IMR-90 (cell line): ENCODE results near the gene LGALS4. TPM values are rescaled to one million over a fixed set of nuclear protein-coding genes. Genes with fewer than 3 reads are reported as not detected.

Experiments
- ATAC-seq: fragments of 200-7000 bp; cut with Tn5 transposase; 2 replicates; pipeline ENCODE4 v1.9.1; 2020; ENCODE audit warnings: low read depth, mild to moderate bottlenecking, moderate library complexity
- BruUV-seq: library from RNA; stranded (reverse); fragments of 400-500 nt; replicated peaks from 2 replicates; lab custom pipeline; 2021; lab: Mats Ljungman, UMichigan
- CTCF ChIA-PET: fragments of 300-600 bp; formaldehyde crosslinking; extraction: SDS; loops from one replicate; lab custom pipeline; 2021; ENCODE audit warnings: antibody characterized with exemption; lab: Yijun Ruan, JAX
- POLR2A ChIA-PET: fragments of 300-600 bp; sonication (Branson Sonifier 250); formaldehyde crosslinking; loops from one replicate; lab custom pipeline; 2022; ENCODE audit warnings: antibody characterized with exemption; ENCODE audit not compliant: unreplicated experiment; lab: Charles Lee
- DNase-seq: peaks from one replicate; pipeline ENCODE4 v3.0.0; 2013
- H2AFZ ChIP-seq: replicated peaks from 2 replicates; pipeline ENCODE3; 2013; ENCODE audit warnings: low read length, mild to moderate bottlenecking; ENCODE audit not compliant: poor library complexity
- H2AK5ac ChIP-seq: 2 replicates; pipeline ENCODE4 v1.6.1; 2013; ENCODE audit warnings: low read depth, low read length, inconsistent platforms
- H2AK9ac ChIP-seq: replicated peaks from 2 replicates; pipeline ENCODE3; 2013; ENCODE audit warnings: mild to moderate bottlenecking, low read depth, low read length, moderate library complexity; ENCODE audit not compliant: poor library complexity
- H2BK120ac ChIP-seq: 2 replicates; pipeline ENCODE4 v1.6.1; 2013; ENCODE audit warnings: low read depth, low read length, inconsistent platforms
- H2BK15ac ChIP-seq: 3 replicates; pipeline ENCODE4 v1.6.1; 2013; ENCODE audit warnings: low read depth, low read length, inconsistent platforms
- H2BK20ac ChIP-seq: 2 replicates; pipeline ENCODE4 v1.6.1; 2013; ENCODE audit warnings: low read depth, mild to moderate bottlenecking, inconsistent platforms, low read length, moderate library complexity
- H2BK5ac ChIP-seq: 2 replicates; pipeline ENCODE4 v1.6.1; 2013; ENCODE audit warnings: mild to moderate bottlenecking, low read depth, low read length, inconsistent platforms; ENCODE audit not compliant: poor library complexity, severe bottlenecking
- H3K14ac ChIP-seq: replicated peaks from 2 replicates; pipeline ENCODE4 v1.6.1; 2013; ENCODE audit warnings: low read depth, low read length, inconsistent platforms
- H3K18ac ChIP-seq: 2 replicates; pipeline ENCODE4 v1.6.1; 2013; ENCODE audit warnings: low read depth, low read length, control low read depth
- H3K23ac ChIP-seq: 2 replicates; pipeline ENCODE4 v1.6.1; 2013; ENCODE audit warnings: low read depth, low read length, inconsistent platforms
- H3K27ac ChIP-seq: 2 replicates; pipeline ENCODE4 v1.5.1; 2013; ENCODE audit warnings: mild to moderate bottlenecking, control low read depth, low read length; ENCODE audit not compliant: insufficient read depth
- H3K27me3 ChIP-seq: 2 replicates; pipeline ENCODE4 v1.6.1; 2013; ENCODE audit warnings: low read length; ENCODE audit not compliant: control insufficient read depth, insufficient read depth
- H3K36me3 ChIP-seq: 2 replicates; pipeline ENCODE4 v1.6.1; 2013; ENCODE audit warnings: low read length, mixed read lengths; ENCODE audit not compliant: control insufficient read depth, insufficient read depth
- H3K4ac ChIP-seq: 2 replicates; pipeline ENCODE4 v1.6.1; 2013; ENCODE audit warnings: low read depth, low read length, inconsistent platforms
- H3K4me1 ChIP-seq: 2 replicates; pipeline ENCODE4 v1.6.1; 2013; ENCODE audit warnings: low read length, mixed read lengths; ENCODE audit not compliant: control insufficient read depth, insufficient read depth
- H3K4me2 ChIP-seq: 2 replicates; pipeline ENCODE4 v1.6.1; 2013; ENCODE audit warnings: low read depth, mild to moderate bottlenecking, control low read depth, low read length, moderate library complexity
- H3K4me3 ChIP-seq: 2 replicates; pipeline ENCODE4 v1.5.1; 2013; ENCODE audit warnings: low read depth, mild to moderate bottlenecking, control low read depth, low read length, moderate library complexity; ENCODE audit not compliant: insufficient read depth
- H3K56ac ChIP-seq: 2 replicates; pipeline ENCODE4 v1.6.1; 2013; ENCODE audit warnings: low read length, inconsistent platforms; ENCODE audit not compliant: insufficient read depth; ENCODE audit errors: extremely low read depth
- H3K79me1 ChIP-seq, 2 experiments: 2 replicates each; pipeline ENCODE4 v1.6.1; 2013; ENCODE audit warnings: low read length in 2 of 2, inconsistent platforms in 1 of 2, low read depth in 1 of 2
- H3K9ac ChIP-seq: 2 replicates; pipeline ENCODE4 v1.6.1; 2013; ENCODE audit warnings: low read depth, low read length, control low read depth
- H3K9me1 ChIP-seq: 2 replicates; pipeline ENCODE4 v1.6.1; 2013; ENCODE audit warnings: low read length, inconsistent platforms; ENCODE audit not compliant: insufficient read depth
- H3K9me3 ChIP-seq: 2 replicates; pipeline ENCODE4 v1.6.1; 2013; ENCODE audit warnings: low read length; ENCODE audit not compliant: control insufficient read depth, insufficient read depth
- H4K20me1 ChIP-seq: 2 replicates; pipeline ENCODE4 v1.6.1; 2013; ENCODE audit warnings: low read length, inconsistent platforms; ENCODE audit not compliant: insufficient read depth
- H4K5ac ChIP-seq: 2 replicates; pipeline ENCODE4 v1.6.1; 2013; ENCODE audit warnings: mild to moderate bottlenecking, low read depth, low read length, control low read depth
- H4K8ac ChIP-seq, 2 experiments: 2 replicates each; pipeline ENCODE4 v1.6.1; 2013; ENCODE audit warnings: low read depth in 2 of 2, low read length in 2 of 2, control low read depth in 1 of 2, inconsistent platforms in 1 of 2
- H4K91ac ChIP-seq: 2 replicates; pipeline ENCODE4 v1.6.1; 2013; ENCODE audit warnings: low read depth, low read length, inconsistent platforms; ENCODE audit not compliant: insufficient read depth
- BHLHE40 ChIP-seq: fragments of 150-350 bp; IDR thresholded peaks from 2 replicates; pipeline ENCODE4 v1.6.1; 2016; ENCODE audit warnings: mild to moderate bottlenecking, low read depth, low read length
- CEBPB ChIP-seq: IDR thresholded peaks from 2 replicates; pipeline ENCODE4 v1.6.1; 2012; ENCODE audit warnings: low read depth, low read length, improper control_type of control experiment
- CHD1 ChIP-seq: IDR thresholded peaks from 2 replicates; pipeline ENCODE4 v1.6.1; 2012; ENCODE audit warnings: low read depth, low read length, improper control_type of control experiment
- CTCF ChIP-seq: conservative IDR thresholded peaks from 2 replicates; pipeline ENCODE4 v1.5.1; 2012; ENCODE audit warnings: mild to moderate bottlenecking, low read depth, low read length, improper control_type of control experiment
- ELK1 ChIP-seq: fragments of 150-350 bp; IDR thresholded peaks from 2 replicates; pipeline ENCODE4 v1.6.1; 2016; ENCODE audit warnings: low read depth, mild to moderate bottlenecking, low read length, moderate library complexity, borderline replicate concordance
- FOS ChIP-seq: fragments of 150-350 bp; IDR thresholded peaks from 2 replicates; pipeline ENCODE4 v1.6.1; 2016; ENCODE audit warnings: low read depth, low read length
- MAFK ChIP-seq: IDR thresholded peaks from 2 replicates; pipeline ENCODE4 v1.6.1; 2012; ENCODE audit warnings: low read depth, low read length, improper control_type of control experiment
- MAZ ChIP-seq: IDR thresholded peaks from 2 replicates; pipeline ENCODE4 v1.6.1; 2012; ENCODE audit warnings: low read depth, mild to moderate bottlenecking, low read length, improper control_type of control experiment, moderate library complexity, borderline replicate concordance
- MXI1 ChIP-seq: IDR thresholded peaks from 2 replicates; pipeline ENCODE4 v1.6.1; 2012; ENCODE audit warnings: low read depth, mild to moderate bottlenecking, low read length, moderate library complexity, borderline replicate concordance
- NFE2L2 ChIP-seq: fragments of 150-350 bp; IDR thresholded peaks from 2 replicates; pipeline ENCODE4 v1.6.1; 2016; ENCODE audit warnings: low read depth, mild to moderate bottlenecking, low read length
- POLR2A ChIP-seq: IDR thresholded peaks from 2 replicates; pipeline ENCODE4 v1.6.1; 2012; ENCODE audit warnings: mild to moderate bottlenecking, low read depth, low read length
- RAD21 ChIP-seq: IDR thresholded peaks from 2 replicates; pipeline ENCODE4 v1.6.1; 2012; ENCODE audit warnings: low read length, improper control_type of control experiment
- RCOR1 ChIP-seq: IDR thresholded peaks from 2 replicates; pipeline ENCODE4 v1.6.1; 2012; ENCODE audit warnings: mild to moderate bottlenecking, low read length, improper control_type of control experiment; ENCODE audit not compliant: insufficient replicate concordance
- RFX5 ChIP-seq: IDR thresholded peaks from 2 replicates; pipeline ENCODE4 v1.8.0; 2012; ENCODE audit warnings: low read depth, mild to moderate bottlenecking, low read length, moderate library complexity
- SMC3 ChIP-seq: fragments of 150-350 bp; IDR thresholded peaks from 2 replicates; pipeline ENCODE4 v1.6.1; 2016; ENCODE audit warnings: low read depth, mild to moderate bottlenecking, antibody characterized with exemption, low read length, moderate library complexity
- USF2 ChIP-seq: fragments of 150-350 bp; IDR thresholded peaks from 2 replicates; pipeline ENCODE4 v1.6.1; 2017; ENCODE audit warnings: mild to moderate bottlenecking, antibody characterized with exemption, low read length, low read depth
- WGBS, 2 experiments: methylation state at CpG; one replicate each; pipeline versions ENCODE4 v1.1.5 to v1.1.7; 2013; ENCODE audit warnings: missing lambda C conversion rate in 2 of 2; ENCODE audit not compliant: insufficient read length in 1 of 2; ENCODE audit errors: extremely low coverage in 2 of 2; 5-methylcytosine and 5-hydroxymethylcytosine counted together
- dilution Hi-C: fragments of 300-500 bp; cut with HindIII; formaldehyde crosslinking; loops from one replicate; pipeline ENCODE4 v1.14.3; 2018; ENCODE audit warnings: low sequenced_read_pairs; ENCODE audit not compliant: unreplicated experiment
- in situ Hi-C: fragments of 300-500 bp; cut with MboI; formaldehyde crosslinking; loops from 3 replicates; pipeline ENCODE4 v1.14.3; 2019; ENCODE audit warnings: low sequenced_read_pairs, inconsistent platforms, mixed read lengths
- intact Hi-C: fragments of 100-400 bp; cut with micrococcal nuclease; formaldehyde crosslinking; loops from 2 replicates; pipeline ENCODE4 v1.10.0; 2022
- polyA plus RNA-seq, 3 experiments: library from polyadenylated mRNA; depleted of rRNA; stranded (reverse); fragments of >200 nt; gene quantifications; 2 replicates each; pipeline ENCODE4 v1.2.3, GENCODE V29; 2012; ENCODE audit warnings: low replicate concordance in 1 of 3
- total RNA-seq: library from RNA; depleted of rRNA; stranded (reverse); fragments of >200 nt; gene quantifications from 2 replicates; pipeline ENCODE4 v1.2.3, GENCODE V29; 2012

LGALS4 gene
- total and polyA plus RNA-seq, 2 of the 4 experiments (the other 2 are of a cell fraction), result 0.29 TPM; not detected in 1

GRCh38 chr19:38765214-38765613 lies 47.5 kb downstream of the LGALS4 start:
- Histone ChIP-seq H3K9ac (no peak overlapping the region), H2BK120ac (no peak overlapping the region), H2AFZ (no peak overlapping the region), H2BK15ac (no peak overlapping the region), H2BK20ac (no peak overlapping the region), H3K23ac (no peak overlapping the region), H3K9me1 (no peaks in the 10 kb centered on the region), H2BK5ac (no peak overlapping the region), H4K5ac (no peak overlapping the region), H4K20me1 (no peaks in the 10 kb centered on the region), H3K27ac (no peak overlapping the region), H3K4me2 (no peak overlapping the region), H3K4me3 (no peak overlapping the region), H3K4me1 (no peaks in the 10 kb centered on the region), H3K56ac (no peak overlapping the region), H3K18ac (no peak overlapping the region), H3K14ac (no peak overlapping the region), H2AK5ac (no peak overlapping the region), H4K8ac (no peak overlapping the region), H3K27me3 (no peaks in the 10 kb centered on the region), H3K4ac (no peak overlapping the region), H3K79me1 (no peaks in the 10 kb centered on the region), H4K91ac (no peak overlapping the region), H2AK9ac (no peak overlapping the region), H3K36me3 (no peaks in the 10 kb centered on the region), H3K9me3 (no peaks in the 10 kb centered on the region)
- dilution Hi-C loops, result no loop called here
- DNase-seq, result no peak
- no TSS peak for BruUV-seq
- WGBS, 2 experiments, result no CpG with 5 or more reads among the region's 2 CpGs
- CTCF ChIA-PET, result no interaction called here
- in situ Hi-C loops, result no loop called here
- no peak for ATAC-seq
- intact Hi-C loops, result no loop called here
- POLR2A ChIA-PET, result no interaction called here
- no peak for TF ChIP-seq POLR2A
- TF ChIP-seq SMC3, result no peak
- no peak for TF ChIP-seq CTCF
- no peak for TF ChIP-seq MAFK
- TF ChIP-seq BHLHE40, result no peak
- TF ChIP-seq MXI1, result no peak
- TF ChIP-seq CHD1, result no peak
- TF ChIP-seq CEBPB, result no peak
- TF ChIP-seq NFE2L2, result no peak
- TF ChIP-seq RCOR1, result no peak
- no peak for TF ChIP-seq FOS
- TF ChIP-seq ELK1, result no peak
- TF ChIP-seq RFX5, result no peak
- no peak for TF ChIP-seq USF2
- TF ChIP-seq MAZ, result no peak
- no peak for TF ChIP-seq RAD21
